Hematopoietic multipotent progenitor cell treated with erythropoietin and hydrocortisone succinate and interleukin-3 and kit ligand, for 4 days (in vitro differentiated cells): ENCODE measurements around the gene ZC3H13.
"Not testable (repeated sequence)": the region's sequence is repeated elsewhere in the genome, so short reads cannot be mapped to it uniquely, and the experiment has no call there.

Source experiments
- DNase-seq: peaks from one replicate; pipeline ENCODE4 v3.0.0-alpha.2; 2015

Gene ZC3H13

DNA sequence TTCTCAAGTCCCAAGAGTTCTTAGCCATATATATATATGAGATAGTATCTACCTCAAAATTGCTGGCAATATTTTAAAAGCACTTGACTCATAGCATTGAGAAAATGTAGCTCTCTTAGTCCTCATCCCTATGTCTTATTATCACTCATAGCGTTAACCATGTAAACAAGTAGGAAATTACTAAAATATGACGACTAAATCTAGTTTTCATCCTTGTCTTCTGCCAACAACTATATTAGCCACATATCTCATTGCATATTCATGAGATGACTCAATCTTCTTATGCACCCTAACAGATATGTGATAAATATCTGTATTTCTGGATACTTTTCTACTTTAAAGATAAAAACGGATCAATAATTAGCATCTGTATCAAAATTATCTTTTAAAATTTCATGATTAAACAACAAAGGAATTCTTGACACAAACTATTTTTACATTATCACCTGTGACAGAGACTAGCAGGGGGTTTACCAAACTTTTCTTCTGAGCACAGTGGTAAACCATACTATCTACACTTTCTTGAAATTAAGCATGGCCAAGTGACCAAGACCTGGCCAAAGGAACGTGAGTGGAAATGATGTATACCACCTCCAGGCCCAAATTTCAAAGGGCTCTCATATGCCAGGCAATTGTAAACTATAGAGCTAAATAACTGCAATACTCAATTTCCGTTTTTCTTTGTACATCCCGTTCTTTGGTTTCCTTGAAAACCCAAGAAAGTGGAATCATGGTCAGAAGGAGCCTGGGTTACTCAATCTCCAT, 45.7 kb downstream of the ZC3H13 start:
- no peak for DNase-seq

DNA sequence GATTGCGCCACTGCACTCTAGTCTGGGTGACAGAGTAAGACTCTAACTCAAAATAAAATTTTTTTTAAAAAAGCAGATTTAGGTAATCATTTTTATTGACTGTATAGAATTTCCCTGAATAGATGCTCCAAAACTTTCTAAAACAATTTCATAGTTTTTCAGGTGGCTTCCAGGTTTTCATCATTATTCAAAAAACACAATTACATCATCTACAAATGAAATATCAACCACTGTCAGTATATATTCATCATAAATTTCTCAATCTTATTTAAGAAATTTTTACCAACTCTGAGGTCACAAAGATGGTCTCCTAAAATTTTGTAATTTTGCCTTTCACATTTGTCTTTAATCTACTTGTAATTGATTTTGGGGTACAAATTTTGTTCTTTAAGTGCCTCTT, 48.1 kb downstream of the ZC3H13 start:
- DNase-seq = no peak

DNA sequence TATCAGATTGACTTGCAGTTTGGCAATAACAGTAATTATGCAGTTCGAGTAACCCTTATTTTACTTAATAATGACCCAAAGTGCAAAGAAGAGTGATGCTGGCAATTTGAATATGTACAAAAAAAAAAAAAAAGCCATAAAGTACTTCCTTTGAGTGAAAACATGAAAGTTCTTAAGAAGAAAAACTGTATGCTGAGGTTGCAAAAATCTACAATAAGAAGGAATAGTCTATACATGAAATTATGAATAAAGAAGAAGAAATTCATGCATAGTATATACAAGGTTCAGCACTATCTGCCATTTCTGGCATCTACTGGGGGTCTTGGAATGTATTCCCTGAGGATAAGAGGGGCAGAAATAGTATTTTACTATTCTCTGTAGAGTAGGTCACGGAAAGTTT, 55.9 kb downstream of the ZC3H13 start:
- no peak for DNase-seq

DNA sequence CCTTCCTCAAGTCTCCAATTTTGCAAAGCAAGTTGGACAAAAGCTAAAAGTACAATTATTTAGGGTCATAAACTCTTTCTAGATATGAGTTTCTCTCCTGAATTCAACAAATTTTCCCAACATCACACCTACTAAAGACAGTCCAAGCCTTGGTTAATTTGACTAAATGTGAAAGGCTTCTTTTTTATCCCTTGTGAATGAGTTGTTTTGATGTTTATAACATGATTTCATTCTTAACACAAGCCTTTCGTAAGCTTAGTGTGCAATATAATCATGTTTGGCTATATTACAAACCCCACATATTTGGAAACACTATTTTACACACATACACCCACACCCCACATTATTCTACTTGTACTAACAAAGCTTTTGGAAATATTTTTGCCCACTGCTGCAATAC, 57.3 kb downstream of the ZC3H13 start:
- DNase-seq = no peak

DNA sequence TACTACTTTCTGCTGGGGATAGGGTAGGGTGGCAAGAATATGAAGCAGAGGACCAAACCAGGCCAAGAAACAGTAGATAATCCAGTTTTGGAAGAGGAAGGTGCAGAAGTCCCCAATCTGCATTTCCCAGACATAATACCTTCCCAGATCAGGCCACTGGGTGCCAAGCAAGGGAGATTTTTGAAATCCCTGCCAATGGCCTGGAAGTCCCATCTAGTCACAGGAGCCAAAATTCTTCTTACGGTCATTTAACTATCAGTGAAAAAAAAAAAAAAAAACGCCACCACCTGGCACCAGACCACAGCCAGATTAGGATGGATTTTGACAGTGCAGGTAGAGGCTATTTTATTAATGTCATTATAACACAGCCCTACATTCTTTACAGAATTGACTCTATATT, 57.8 kb downstream of the ZC3H13 start:
- DNase-seq = no peak

DNA sequence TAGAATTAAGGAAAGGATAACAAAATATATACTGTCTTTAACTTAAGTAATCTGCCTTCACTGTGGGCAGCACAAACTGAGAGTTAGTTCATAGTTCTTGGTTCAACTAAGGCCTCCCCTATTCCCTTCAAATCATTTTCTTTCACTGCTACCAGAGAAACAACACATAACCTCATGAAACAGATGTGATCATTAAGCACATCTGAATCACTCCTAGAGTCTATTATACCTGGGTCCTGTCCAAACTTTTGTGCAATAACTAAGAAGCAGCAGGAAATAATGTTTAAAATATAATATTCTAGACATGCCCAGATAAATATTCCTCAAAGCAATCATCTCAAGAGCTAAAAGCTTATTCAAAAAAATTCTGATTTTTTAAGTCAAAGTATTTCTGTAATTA, 62.9 kb downstream of the ZC3H13 start:
- no peak for DNase-seq

DNA sequence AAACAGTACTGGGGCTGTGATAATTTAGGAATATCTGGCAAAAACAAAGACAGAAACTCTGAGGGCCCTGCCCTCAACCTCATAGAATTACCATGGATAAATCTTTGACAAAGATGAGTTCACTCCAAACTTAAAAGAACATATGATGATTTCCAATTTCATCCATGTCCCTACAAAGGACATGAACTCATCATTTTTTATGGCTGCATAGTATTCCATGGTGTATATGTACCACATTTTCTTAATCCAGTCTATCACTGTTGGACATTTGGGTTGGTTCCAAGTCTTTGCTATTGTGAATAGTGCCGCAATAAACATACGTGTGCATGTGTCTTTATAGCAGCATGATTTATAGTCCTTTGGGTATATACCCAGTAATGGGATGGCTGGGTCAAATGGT, 71.4 kb downstream of the ZC3H13 start:
- DNase-seq = not testable (repeated sequence)

DNA sequence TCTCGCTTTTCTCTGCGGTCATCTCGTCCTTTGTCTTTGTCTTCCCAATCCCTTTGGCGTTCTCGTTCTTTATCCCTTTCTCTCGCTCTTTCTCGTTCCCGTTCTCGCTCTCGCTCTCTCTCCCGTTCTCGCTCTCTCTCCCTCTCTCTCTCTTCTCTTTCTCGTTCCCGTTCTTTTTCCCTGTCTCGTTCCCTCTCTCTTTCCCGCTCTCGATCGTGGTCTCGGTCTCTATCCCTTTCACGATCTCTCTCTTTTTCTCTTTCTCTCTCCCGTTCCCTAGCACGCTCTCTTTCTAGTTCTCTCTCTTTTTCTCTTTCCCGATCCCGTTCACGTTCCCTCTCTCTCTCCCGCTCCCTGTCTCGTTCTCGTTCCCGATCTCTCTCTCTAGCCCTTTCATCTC, 77.2 kb downstream of the ZC3H13 start:
- no peak for DNase-seq

DNA sequence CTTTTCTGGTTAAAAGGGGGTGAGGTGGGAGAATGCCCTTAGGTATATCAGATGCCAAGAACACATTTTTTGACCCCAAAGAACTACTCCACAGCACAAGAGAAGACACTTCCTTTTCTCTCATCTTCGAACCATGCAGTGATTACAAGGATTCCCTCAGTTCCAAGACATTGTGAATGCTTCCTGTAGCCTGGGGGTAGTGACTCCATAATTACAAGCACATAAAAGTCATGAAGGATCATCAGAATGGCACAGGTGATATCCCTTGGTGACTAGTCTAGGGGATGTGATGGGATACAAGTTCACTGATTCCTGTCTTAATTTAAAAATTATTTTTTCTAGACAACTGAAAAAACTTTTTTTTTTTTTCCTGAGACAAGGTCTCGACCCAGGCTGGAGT, 78.0 kb downstream of the ZC3H13 start:
- no peak for DNase-seq

DNA sequence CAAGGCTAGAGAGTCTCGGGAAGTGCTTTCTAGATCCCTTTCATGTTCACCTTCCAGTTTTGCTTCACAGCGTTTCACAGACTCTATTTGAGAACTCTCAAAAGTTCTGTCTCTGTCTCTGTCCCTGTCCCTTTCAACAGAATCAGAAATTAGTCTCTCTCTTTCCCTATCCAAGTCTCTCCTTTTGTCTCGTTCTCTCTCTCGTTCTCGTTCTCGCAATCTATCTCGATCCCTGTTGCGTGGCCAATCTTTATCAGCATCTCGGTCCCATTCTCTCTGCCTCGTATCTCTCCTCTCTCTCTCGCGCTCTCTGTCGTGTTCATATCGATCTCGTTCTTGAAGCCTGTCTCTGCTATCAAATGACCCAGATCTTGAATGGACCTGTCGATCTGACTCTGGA, 85.0 kb downstream of the ZC3H13 start:
- DNase-seq = no peak

DNA sequence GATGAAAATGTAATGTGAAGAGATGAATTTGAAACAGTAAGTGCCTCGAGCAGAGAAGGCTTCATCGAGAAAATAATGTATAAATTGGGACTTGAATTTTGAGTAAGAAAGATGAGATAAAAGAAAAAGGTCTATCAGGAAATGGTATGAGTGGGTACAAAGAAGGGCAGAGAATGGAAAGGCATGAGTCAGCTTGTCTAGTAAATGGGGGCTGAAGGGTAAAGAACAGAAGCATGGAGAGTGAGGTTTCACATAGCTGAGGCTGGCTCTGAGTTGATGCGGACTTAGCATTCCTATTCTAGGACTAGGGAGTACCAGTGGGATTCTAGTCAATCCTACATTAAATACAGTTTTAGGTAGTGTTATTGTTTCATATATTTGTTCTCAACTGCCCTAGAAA, 85.8 kb downstream of the ZC3H13 start:
- DNase-seq = no peak

DNA sequence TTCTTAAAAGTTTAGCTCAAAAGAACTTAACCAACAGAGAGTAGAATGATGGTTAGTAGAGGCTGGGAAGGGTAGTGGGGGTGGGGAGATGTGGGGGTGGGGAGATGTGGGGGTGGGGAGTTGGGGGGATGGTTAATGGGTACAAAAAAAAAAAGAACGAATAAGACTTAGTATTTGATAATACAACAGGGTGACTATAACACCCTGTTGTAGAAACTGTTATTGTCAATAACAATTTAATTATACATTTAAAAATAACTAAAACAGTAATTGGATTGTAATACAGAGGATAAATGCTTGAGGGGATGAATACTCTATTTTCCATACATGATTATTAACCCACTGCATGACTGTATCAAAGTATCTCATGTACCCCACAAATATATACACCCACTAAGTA, 91.1 kb downstream of the ZC3H13 start:
- no peak for DNase-seq

DNA sequence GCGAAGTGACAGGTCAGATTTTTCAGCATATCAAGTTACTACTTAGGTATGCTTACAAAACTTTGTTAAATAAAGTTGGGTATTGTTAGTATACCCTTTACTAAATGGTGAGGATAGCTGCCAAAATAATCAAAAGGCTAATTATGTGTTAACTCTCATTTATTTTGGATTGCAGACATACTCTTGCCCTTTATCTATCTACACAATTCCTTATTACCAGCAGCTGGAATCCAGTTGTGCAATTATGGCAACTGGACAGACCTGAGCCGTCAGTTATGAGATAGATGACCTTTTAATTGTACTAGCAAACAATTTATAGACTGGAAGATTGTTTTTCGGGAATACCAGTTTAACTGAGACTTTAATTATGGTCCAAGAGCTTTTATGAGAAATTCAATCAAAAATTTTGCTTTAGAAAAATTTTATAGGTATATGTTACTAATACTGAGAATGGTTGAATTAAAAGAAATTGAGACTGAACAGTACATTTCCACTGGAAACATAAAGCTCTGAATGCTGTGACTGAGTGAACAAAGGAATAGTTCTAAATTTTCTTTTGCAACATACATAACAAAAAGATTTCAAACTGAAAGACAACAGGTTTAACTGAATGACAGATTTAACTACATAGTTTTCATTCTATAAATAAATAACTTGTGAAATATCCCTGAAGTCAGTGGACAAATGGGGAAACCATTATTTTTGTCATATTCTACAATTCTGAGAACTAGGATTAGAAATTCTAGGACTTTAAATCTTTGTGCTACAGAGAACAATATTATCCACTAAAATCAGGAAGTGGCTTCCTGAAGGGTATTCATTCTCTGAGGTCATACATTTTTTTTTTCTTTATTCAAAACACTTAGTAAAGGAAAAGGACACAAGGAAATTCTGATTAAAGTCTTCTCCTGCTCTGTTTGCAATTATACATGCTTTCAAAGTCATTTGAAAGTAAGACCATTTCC, 97.4 kb downstream of the ZC3H13 start:
- DNase-seq = no peak

DNA sequence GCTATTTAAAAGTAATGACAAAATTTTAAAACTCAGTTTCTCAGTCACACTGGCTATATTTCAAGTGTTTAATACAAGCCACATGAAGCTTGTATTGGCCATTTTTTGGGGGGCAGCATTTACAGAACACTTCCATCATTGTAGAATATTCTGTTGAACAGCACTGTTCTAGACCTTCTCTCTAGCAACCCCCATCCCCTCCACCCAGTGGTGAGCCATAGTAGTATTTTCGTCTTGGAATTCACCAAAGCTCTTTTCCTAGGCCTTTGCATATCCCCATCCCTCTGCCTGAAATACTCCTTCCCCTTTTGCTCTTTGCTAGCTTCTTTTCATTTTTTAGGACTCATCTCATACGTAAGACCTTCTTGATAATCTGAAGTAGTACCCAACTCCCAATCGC, 99.5 kb downstream of the ZC3H13 start:
- no peak for DNase-seq

DNA sequence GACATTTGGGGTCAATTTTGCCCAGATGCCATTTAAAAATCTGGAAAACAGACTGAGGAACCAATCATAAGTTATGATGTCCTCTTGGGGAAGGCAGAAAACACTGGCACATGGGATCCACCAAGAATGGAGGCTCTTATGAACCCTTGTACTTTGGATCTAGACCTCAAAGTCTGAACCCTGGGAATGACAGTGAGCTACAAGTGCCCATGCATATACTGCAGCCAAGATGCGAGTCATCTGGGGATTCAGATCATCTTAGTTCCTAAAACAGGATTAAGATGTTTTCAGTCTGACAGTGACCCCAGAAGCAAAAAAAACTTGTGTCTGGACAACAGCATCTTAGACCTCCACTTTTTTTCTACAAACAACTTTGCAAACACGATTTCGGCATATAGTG, 100.8 kb downstream of the ZC3H13 start:
- no peak for DNase-seq

DNA sequence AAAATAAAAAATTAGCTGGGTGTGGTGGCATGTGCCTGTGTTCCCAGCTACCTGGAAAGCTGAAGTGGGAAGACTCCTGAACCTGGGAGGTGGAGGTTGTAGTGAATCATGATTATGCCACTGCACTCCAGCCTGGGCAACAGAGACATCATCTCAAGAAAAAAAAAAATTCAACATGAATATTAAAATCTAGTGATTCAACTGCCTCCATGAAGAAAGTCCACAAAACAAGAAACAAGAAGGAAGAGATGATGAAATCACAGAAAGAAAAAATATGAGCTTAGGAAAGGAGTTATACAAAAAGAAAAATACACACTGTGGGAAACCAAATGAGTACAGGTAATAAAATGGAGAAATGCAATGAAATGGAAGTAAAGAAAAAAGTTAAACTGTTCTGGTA, 101.4 kb downstream of the ZC3H13 start:
- DNase-seq = no peak

DNA sequence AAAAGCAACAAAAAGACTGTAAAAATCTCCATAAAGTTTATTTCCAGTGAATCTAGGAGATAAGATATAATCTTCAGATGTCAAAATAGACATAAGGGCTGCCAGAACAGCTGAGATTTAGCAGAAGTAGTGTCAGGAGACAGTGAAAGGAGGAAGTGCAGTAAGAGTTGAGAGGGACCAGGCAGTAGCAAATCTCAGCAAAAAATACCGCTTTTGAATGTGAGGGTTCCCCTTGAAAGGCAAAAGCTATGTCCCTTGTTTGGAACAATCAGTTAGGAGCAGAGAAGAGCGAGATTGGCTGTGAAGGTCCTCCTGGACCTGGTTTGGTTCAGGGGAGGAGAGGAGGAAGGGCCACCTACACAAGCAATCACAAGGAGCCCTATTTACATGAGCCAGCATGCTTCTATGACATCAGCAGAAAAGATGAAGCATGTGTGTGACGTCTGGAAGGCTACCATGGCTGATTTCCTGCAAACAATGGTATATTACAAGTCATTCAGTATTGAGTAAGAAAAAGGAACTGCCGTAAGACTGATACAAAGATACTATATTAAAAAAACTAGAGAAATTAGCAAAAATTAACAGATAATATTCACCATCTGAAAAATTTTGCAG, 102.1 kb downstream of the ZC3H13 start:
- DNase-seq = peak; percentile 43

DNA sequence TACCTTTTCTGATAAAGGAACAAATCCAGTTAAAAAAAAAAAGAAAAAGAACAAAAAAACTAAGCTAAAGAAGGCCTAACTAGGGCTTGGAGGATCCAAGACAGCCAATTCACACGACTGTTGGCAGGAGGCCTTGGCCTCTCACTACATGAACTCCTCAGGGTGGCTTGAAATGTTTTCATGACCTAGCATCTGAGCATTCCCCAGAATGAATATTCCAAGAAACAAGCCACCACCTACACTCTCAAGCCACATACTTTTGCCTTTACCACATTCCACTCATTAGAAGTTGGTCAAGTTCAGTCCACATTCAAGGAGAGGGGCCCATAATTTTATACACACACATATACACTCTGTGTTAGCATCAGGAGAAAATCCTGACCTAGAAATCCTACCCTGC, 103.4 kb downstream of the ZC3H13 start:
- DNase-seq = no peak

DNA sequence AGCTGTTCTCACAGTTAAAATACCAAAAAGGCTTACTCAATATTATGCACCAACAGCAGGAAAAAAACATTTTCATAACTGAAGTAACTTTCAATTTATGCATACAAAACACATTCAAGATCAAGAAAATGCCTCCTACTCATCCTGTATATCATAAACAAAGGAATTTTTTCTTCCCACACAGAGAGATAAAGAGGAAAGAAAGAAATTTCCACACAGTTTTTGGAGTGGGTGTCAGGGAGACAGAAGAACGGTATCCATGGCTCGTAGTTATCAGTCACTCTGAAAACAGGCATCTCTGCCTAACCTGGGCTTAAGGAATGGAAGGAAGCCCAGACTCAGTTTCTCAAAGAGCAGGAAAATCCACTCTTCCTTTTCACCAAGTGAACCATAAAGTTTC, 108.6 kb downstream of the ZC3H13 start:
- no peak for DNase-seq

DNA sequence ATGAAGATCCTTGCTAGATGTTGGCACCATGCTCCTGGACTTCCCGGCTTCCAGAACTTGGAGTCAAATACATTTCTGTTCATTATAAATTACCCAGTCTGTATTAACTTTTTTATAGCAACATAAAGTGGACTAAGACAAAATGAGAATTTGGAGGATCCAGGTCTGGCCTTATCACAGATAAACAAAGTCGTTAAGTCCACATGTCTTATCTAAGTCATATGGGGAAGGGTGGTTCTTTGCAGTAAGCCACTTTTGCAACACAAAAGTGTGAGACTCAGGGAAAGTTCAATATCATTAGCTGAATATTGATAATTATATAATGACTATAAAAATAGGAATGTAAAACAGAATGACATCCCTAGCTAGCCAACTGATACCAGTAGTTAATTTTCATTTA, 109.4 kb downstream of the ZC3H13 start:
- peak; percentile 37 for DNase-seq

DNA sequence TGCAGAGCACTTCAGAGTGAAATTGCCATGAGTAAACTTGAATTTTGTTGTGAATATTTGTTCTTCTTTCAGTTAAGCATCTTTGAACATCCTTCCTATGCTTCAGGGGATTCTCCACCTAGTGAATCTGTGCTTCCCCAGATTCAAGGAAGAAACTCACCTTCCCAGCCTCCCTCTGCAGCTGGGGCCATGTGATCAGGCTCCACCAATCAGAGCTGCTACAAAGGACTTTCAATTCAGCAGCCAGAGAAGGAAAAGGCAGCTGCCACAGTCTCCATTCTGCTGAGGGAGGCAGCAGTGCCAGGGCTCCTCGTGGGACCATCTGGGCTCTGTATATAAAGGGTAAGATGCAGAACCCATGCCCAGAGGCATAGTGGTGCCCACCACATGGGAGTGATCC, 111.3 kb downstream of the ZC3H13 start:
- DNase-seq = no peak

DNA sequence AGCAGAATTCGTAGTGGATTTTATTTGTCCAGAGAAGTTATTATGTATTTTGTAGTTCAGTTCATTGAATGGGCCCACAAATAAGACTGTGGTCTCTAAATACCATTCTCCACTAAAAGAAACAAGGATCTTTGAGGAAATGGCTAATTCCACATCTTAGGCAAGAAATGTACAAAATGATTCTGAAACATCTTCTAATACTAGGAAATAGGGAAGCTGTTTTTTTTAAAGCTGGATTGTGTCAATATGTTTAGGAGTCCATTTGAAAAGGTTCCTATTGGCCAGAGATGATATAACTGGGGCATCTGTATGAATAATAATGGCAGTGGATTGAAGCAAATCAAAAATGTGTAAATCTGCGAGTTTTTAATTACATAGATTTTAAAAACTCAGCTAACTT, 112.5 kb downstream of the ZC3H13 start:
- no peak for DNase-seq

DNA sequence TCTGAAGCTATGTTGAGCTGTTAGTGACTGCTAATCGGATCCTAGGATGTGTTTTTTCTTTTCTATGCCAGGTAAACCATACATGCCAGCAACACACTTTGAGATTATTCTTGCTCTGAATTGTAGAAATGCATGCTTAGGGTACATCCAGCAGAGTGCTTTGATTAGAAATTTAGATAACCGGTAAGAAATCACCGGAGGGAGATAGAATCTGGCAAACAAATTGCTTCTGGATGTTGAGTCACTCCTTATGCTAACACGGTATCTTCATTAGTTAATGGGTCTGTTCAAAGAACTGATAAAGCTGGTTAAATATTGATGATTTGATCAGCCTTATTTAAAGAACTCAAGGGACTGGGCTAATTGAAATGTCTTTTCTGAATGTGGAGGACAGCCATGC, 115.9 kb downstream of the ZC3H13 start:
- DNase-seq = no peak

DNA sequence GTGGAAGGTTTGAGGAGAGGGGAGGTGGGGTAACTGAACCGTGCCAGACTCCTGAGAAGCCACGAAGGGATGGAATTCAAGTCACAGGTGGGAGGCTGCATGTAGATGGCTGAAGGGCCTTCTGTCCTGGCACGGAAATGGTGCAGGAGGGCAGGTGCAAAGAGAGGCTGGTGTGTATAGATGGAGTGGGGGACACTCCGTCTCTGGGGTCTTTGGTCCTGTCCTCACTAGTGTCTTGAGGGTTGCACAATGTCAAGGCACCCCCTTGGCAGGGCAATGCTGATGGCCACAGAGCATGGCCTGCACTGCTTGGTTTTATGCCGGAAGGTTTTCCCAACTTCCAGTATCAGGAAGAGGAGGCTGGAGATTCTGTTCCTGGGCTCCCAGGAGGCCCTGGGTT, 118.3 kb downstream of the ZC3H13 start:
- no peak for DNase-seq
